CD4-positive, alpha-beta memory T cell (primary cell): Measurements from ENCODE around the gene TPT1. TPM values are rescaled to one million over a fixed set of nuclear protein-coding genes. Genes with fewer than 3 reads are reported as not detected.

Experiments
- CTCF ChIA-PET: fragments of 350-600 bp; sonication (Branson Sonifier 250); formaldehyde crosslinking; loops from one replicate; lab custom pipeline; 2021; ENCODE audit warnings: inconsistent platforms; ENCODE audit not compliant: partially characterized antibody; lab: Charles Lee
- POLR2A ChIA-PET: fragments of 350-600 bp; sonication (Branson Sonifier 250); formaldehyde crosslinking; loops from one replicate; lab custom pipeline; 2021; ENCODE audit not compliant: partially characterized antibody; lab: Charles Lee
- DNase-seq, 5 donors: peaks; one replicate each; pipeline versions ENCODE4 v3.0.0 to v3.0.0-alpha.2; 2020 to 2022; ENCODE audit warnings: mixed read lengths in 1 of 5
- H3K27ac ChIP-seq: one replicate; pipeline ENCODE4 v1.7.0; 2013; ENCODE audit warnings: low read depth, low read length
- H3K27me3 ChIP-seq: 2 replicates; pipeline ENCODE4 v1.7.0; 2013; ENCODE audit warnings: mild to moderate bottlenecking, low read length, moderate library complexity; ENCODE audit not compliant: insufficient read depth
- H3K36me3 ChIP-seq: 2 replicates; pipeline ENCODE4 v1.7.0; 2013; ENCODE audit warnings: mild to moderate bottlenecking, low read length, moderate library complexity; ENCODE audit not compliant: insufficient read depth
- H3K4me1 ChIP-seq: 2 replicates; pipeline ENCODE4 v1.7.0; 2013; ENCODE audit warnings: mild to moderate bottlenecking, low read length, moderate library complexity; ENCODE audit not compliant: insufficient read depth
- H3K4me3 ChIP-seq, 2 donors: one replicate each; pipeline ENCODE4 v1.7.0; 2013; ENCODE audit warnings: low read length in 2 of 2, mild to moderate bottlenecking in 1 of 2
- H3K9me3 ChIP-seq, 2 donors: one replicate each; pipeline ENCODE4 v1.7.0; 2013; ENCODE audit warnings: low read length in 2 of 2, control low read depth in 1 of 2; ENCODE audit not compliant: control insufficient read depth in 1 of 2
- H3K27ac Mint-ChIP-seq, 7 donors: one replicate each; pipeline ENCODE4 v1.8.0; 2020 to 2021; ENCODE audit warnings: mixed read lengths in 7 of 7, mild to moderate bottlenecking in 6 of 7, inconsistent platforms in 3 of 7, moderate library complexity in 3 of 7
- H3K27me3 Mint-ChIP-seq, 2 donors: one replicate each; pipeline ENCODE4 v1.8.0; 2020 to 2021; ENCODE audit warnings: mixed read lengths in 2 of 2
- H3K36me3 Mint-ChIP-seq, 2 donors: one replicate each; pipeline ENCODE4 v1.8.0; 2020 to 2021; ENCODE audit warnings: mixed read lengths in 2 of 2, inconsistent platforms in 1 of 2, mild to moderate bottlenecking in 1 of 2
- H3K4me1 Mint-ChIP-seq, 4 donors: one replicate each; pipeline ENCODE4 v1.8.0; 2020 to 2021; ENCODE audit warnings: mixed read lengths in 4 of 4, mild to moderate bottlenecking in 1 of 4
- H3K4me3 Mint-ChIP-seq, 8 donors: one replicate each; pipeline ENCODE4 v1.8.0; 2020 to 2021; ENCODE audit warnings: mixed read lengths in 8 of 8, mild to moderate bottlenecking in 7 of 8, moderate library complexity in 6 of 8, inconsistent platforms in 3 of 8
- H3K9me3 Mint-ChIP-seq, 8 donors: one replicate each; pipeline ENCODE4 v1.8.0; 2020 to 2021; ENCODE audit warnings: mixed read lengths in 8 of 8, mild to moderate bottlenecking in 5 of 8, inconsistent platforms in 3 of 8, moderate library complexity in 1 of 8
- intact Hi-C: fragments of 100-400 bp; cut with micrococcal nuclease; formaldehyde crosslinking; loops from one replicate; pipeline ENCODE4 v1.15.1; 2023
- polyA plus RNA-seq, 2 donors: library from polyadenylated mRNA; unstranded; fragments of 300-500 nt; fragmentation: Illumina TruSeq; gene quantifications; one replicate each; pipeline ENCODE4 v1.2.3, GENCODE V29; 2021
- total RNA-seq, 2 experiments: library from RNA; stranded (reverse); gene quantifications; one replicate each; pipeline ENCODE4 v1.2.3, GENCODE V29; 2021

The TPT1 gene
- total and polyA plus RNA-seq, 4 experiments from 2014 or later = 2,372 to 11,080 (median 7,185) TPM

GRCh38 chr13:45361596-45362206 lies 20.7 kb upstream of the TPT1 start:
- H3K4me1 Mint-ChIP-seq = peaks cover 17 to 41% (median 28%) of the 10 kb centered on the region in 4 donors
- H3K4me3 ChIP-seq = no peak overlapping the region
- ChIA-PET CTCF (interaction anchor here (1.8 kb wide), 1 partner anchor 10 kb away, joined by 12 read pairs; no protein-coding TSS in a partner anchor), POLR2A (interaction anchor here (11.2 kb wide), 1 partner anchor 26 kb away, joined by 219 read pairs; the partner anchor contains the start of gene TPT1)
- H3K27ac ChIP-seq = no peak overlapping the region
- H3K9me3 Mint-ChIP-seq = peaks cover 0 to 8% (median 0%) of the 10 kb centered on the region in 8 donors
- H3K4me3 Mint-ChIP-seq = no peak overlapping the region
- H3K9me3 ChIP-seq = no peaks in the 10 kb centered on the region
- no peaks in the 10 kb centered on the region for H3K36me3 ChIP-seq
- no peak for DNase-seq
- H3K4me1 ChIP-seq = peaks cover 12% of the 10 kb centered on the region
- H3K36me3 Mint-ChIP-seq = peaks cover 28 to 39% of the 10 kb centered on the region in 2 donors
- H3K27ac Mint-ChIP-seq = peak overlapping the region in 6 of 7 donors; percentile 17 to 81 (median 69)
- no peaks in the 10 kb centered on the region for H3K27me3 ChIP-seq
- H3K27me3 Mint-ChIP-seq = no peaks in the 10 kb centered on the region
- intact Hi-C loops = no loop called here

- Mint-ChIP-seq H3K9me3 (no peaks in the 10 kb centered on the region), H3K4me3 (peak overlapping the region in 1 of 8 donors; percentile 17), H3K4me1 (peaks cover 6 to 22% (median 12%) of the 10 kb centered on the region in 4 donors), H3K27ac (peak overlapping the region in 6 of 7 donors; percentile 10 to 90 (median 74)), H3K27me3 (no peaks in the 10 kb centered on the region), H3K36me3 (peaks cover 24 to 43% of the 10 kb centered on the region in 2 donors)
- no peak overlapping the region for H3K27ac ChIP-seq
- ChIA-PET POLR2A (interaction anchor here (0.6 to 5.0 kb wide), 5 partner anchors 8 to 1511 kb away, joined by 3 to 27 read pairs (median 3); partner anchors contain the start of gene TPT1), CTCF (interaction anchor here (0.6 to 2.2 kb wide), 7 partner anchors 9 to 309 kb away, joined by 3 to 13 read pairs (median 3); no protein-coding TSS in a partner anchor)
- H3K4me3 ChIP-seq = no peak overlapping the region
- intact Hi-C loops = no loop called here
- peaks cover 8% of the 10 kb centered on the region for H3K36me3 ChIP-seq
- no peaks in the 10 kb centered on the region for H3K4me1 ChIP-seq
- H3K9me3 ChIP-seq = no peaks in the 10 kb centered on the region
- H3K27me3 ChIP-seq = no peaks in the 10 kb centered on the region
- no peak for DNase-seq
Measured at GRCh38 chr13:45356966-45357672, 16.1 kb upstream of the TPT1 start.

- Mint-ChIP-seq H3K4me3 (no peak overlapping the region), H3K36me3 (peaks cover 36 to 56% of the 10 kb centered on the region in 2 donors), H3K27ac (peak overlapping the region in 3 of 7 donors; percentile 16 to 73 (median 65)), H3K27me3 (no peaks in the 10 kb centered on the region), H3K4me1 (peaks cover 1 to 17% (median 10%) of the 10 kb centered on the region in 4 donors), H3K9me3 (no peaks in the 10 kb centered on the region)
- no peak for DNase-seq
- peaks cover 26% of the 10 kb centered on the region for H3K36me3 ChIP-seq
- H3K4me3 ChIP-seq = no peak overlapping the region
- ChIA-PET POLR2A (interaction anchor here (1.0 to 5.0 kb wide), 3 partner anchors 12 to 111 kb away, joined by 4 to 27 read pairs (median 4); partner anchors contain the start of genes COG3 and TPT1), CTCF (interaction anchor here (1.6 kb wide), 1 partner anchor 18 kb away, joined by 7 read pairs; no protein-coding TSS in a partner anchor)
- intact Hi-C loops = no loop called here
- H3K27me3 ChIP-seq = no peaks in the 10 kb centered on the region
- H3K4me1 ChIP-seq = no peaks in the 10 kb centered on the region
- H3K9me3 ChIP-seq = no peaks in the 10 kb centered on the region
- H3K27ac ChIP-seq = no peak overlapping the region
Measured at GRCh38 chr13:45353895-45354294, 12.9 kb upstream of the TPT1 start.

- H3K36me3 Mint-ChIP-seq = peaks cover 31 to 55% of the 10 kb centered on the region in 2 donors
- no peaks in the 10 kb centered on the region for H3K27me3 Mint-ChIP-seq
- Histone ChIP-seq H3K4me1 (no peaks in the 10 kb centered on the region), H3K27me3 (no peaks in the 10 kb centered on the region), H3K9me3 (no peaks in the 10 kb centered on the region), H3K27ac (no peak overlapping the region), H3K4me3 (no peak overlapping the region), H3K36me3 (peaks cover 32% of the 10 kb centered on the region)
- no peak for DNase-seq
- ChIA-PET POLR2A (interaction anchor here (1.3 to 2.2 kb wide), 2 partner anchors 11 to 15 kb away, joined by 4 to 11 read pairs; partner anchors contain the start of gene TPT1), CTCF (interaction anchor here (0.6 to 1.3 kb wide), 4 partner anchors 11 to 34 kb away, joined by 3 to 4 read pairs (median 4); partner anchors contain the start of gene TPT1)
- intact Hi-C loops = no loop called here
- no peaks in the 10 kb centered on the region for H3K9me3 Mint-ChIP-seq
- peak overlapping the region in 1 of 7 donors; percentile 6 for H3K27ac Mint-ChIP-seq
- no peak overlapping the region for H3K4me3 Mint-ChIP-seq
- H3K4me1 Mint-ChIP-seq = peaks cover 5 to 10% (median 7%) of the 10 kb centered on the region in 4 donors
Measured at GRCh38 chr13:45352031-45352430, 11.0 kb upstream of the TPT1 start.

GRCh38 chr13:45350152-45350551 lies 9.2 kb upstream of the TPT1 start:
- Mint-ChIP-seq H3K4me1 (peaks cover 4 to 7% (median 4%) of the 10 kb centered on the region in 4 donors), H3K4me3 (no peak overlapping the region), H3K9me3 (no peaks in the 10 kb centered on the region), H3K36me3 (peaks cover 30 to 48% of the 10 kb centered on the region in 2 donors), H3K27ac (no peak overlapping the region), H3K27me3 (no peaks in the 10 kb centered on the region)
- H3K4me3 ChIP-seq = no peak overlapping the region
- H3K4me1 ChIP-seq = no peaks in the 10 kb centered on the region
- H3K27ac ChIP-seq = no peak overlapping the region
- intact Hi-C loops = no loop called here
- peaks cover 29% of the 10 kb centered on the region for H3K36me3 ChIP-seq
- POLR2A ChIA-PET = interaction anchor here (2.1 to 2.2 kb wide), 2 partner anchors 9 to 17 kb away, joined by 5 to 11 read pairs; partner anchors contain the start of gene TPT1
- DNase-seq = no peak
- CTCF ChIA-PET = interaction anchor here (1.5 kb wide), 1 partner anchor 9 kb away, joined by 3 read pairs; the partner anchor contains the start of gene TPT1
- no peaks in the 10 kb centered on the region for H3K27me3 ChIP-seq
- H3K9me3 ChIP-seq = no peaks in the 10 kb centered on the region

GRCh38 chr13:45349438-45349837 lies 8.5 kb upstream of the TPT1 start:
- H3K4me3 ChIP-seq = no peak overlapping the region
- H3K36me3 Mint-ChIP-seq = peaks cover 33 to 49% of the 10 kb centered on the region in 2 donors
- no peak overlapping the region for H3K4me3 Mint-ChIP-seq
- H3K27ac Mint-ChIP-seq = peak overlapping the region in 3 of 7 donors; percentile 18 to 70 (median 41)
- H3K9me3 ChIP-seq = no peaks in the 10 kb centered on the region
- peaks cover 30% of the 10 kb centered on the region for H3K36me3 ChIP-seq
- H3K4me1 Mint-ChIP-seq = peaks cover 4 to 7% (median 6%) of the 10 kb centered on the region in 4 donors
- H3K27me3 Mint-ChIP-seq = no peaks in the 10 kb centered on the region
- H3K4me1 ChIP-seq = no peaks in the 10 kb centered on the region
- no peak for DNase-seq
- H3K27me3 ChIP-seq = no peaks in the 10 kb centered on the region
- H3K9me3 Mint-ChIP-seq = no peaks in the 10 kb centered on the region
- ChIA-PET CTCF (interaction anchor here (1.5 kb wide), 1 partner anchor 8 kb away, joined by 3 read pairs; the partner anchor contains the start of gene TPT1), POLR2A (interaction anchor here (2.1 kb wide), 1 partner anchor 17 kb away, joined by 5 read pairs; no protein-coding TSS in a partner anchor)
- intact Hi-C loops = no loop called here
- no peak overlapping the region for H3K27ac ChIP-seq
